GM19043 (cell line): ENCODE results near the gene FLT1.

Experiments
- ATAC-seq: cut with Tn5 transposase; IDR thresholded peaks from one replicate; pipeline ENCODE4 v1.9.1; 2021; ENCODE audit warnings: low read depth; ENCODE audit not compliant: unreplicated experiment

FLT1 gene, protein sequence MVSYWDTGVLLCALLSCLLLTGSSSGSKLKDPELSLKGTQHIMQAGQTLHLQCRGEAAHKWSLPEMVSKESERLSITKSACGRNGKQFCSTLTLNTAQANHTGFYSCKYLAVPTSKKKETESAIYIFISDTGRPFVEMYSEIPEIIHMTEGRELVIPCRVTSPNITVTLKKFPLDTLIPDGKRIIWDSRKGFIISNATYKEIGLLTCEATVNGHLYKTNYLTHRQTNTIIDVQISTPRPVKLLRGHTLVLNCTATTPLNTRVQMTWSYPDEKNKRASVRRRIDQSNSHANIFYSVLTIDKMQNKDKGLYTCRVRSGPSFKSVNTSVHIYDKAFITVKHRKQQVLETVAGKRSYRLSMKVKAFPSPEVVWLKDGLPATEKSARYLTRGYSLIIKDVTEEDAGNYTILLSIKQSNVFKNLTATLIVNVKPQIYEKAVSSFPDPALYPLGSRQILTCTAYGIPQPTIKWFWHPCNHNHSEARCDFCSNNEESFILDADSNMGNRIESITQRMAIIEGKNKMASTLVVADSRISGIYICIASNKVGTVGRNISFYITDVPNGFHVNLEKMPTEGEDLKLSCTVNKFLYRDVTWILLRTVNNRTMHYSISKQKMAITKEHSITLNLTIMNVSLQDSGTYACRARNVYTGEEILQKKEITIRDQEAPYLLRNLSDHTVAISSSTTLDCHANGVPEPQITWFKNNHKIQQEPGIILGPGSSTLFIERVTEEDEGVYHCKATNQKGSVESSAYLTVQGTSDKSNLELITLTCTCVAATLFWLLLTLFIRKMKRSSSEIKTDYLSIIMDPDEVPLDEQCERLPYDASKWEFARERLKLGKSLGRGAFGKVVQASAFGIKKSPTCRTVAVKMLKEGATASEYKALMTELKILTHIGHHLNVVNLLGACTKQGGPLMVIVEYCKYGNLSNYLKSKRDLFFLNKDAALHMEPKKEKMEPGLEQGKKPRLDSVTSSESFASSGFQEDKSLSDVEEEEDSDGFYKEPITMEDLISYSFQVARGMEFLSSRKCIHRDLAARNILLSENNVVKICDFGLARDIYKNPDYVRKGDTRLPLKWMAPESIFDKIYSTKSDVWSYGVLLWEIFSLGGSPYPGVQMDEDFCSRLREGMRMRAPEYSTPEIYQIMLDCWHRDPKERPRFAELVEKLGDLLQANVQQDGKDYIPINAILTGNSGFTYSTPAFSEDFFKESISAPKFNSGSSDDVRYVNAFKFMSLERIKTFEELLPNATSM (N-terminal part only)

DNA sequence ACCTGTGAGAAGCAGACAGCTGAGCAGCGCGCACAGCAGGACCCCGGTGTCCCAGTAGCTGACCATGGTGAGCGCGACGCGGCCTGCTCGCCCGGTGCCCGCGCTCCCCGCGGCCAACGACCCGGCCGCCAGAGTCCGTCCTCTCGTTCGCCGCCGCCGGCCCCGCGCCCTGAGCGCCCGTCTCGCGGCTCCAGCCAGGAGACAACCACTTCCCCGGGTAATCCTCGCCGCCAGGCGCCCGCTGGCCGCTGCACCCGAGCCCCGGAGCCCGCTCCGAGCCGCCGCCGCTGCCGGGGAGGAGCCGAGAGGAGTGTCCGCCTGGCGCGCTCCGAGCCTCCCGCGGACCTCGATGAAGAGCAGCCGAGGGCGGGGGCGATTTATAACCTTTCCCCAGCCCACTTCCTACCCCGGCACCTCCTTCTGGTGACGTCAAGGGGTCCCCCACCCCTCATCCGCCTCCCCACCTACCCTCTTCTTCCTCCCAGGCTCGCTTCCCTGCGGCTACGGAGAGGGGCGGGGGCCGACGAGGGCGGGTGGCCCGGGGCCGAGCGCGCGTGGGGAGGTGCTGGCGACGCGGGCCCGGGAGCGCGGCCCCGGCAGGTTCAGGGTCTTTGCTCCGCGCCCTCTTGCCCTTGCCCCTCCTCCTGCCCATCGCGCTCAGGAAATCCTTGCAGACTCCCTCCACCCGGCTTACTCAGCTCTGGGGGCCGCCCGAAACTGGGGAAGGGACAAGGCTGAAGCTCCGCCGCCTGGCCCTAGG, at the start of gene FLT1:
FLT1 (minus strand) TSS at position 351 of the 760 bp plus-strand sequence; CDS start at position 66, 285 bp downstream.
- ATAC-seq: no peak

DNA sequence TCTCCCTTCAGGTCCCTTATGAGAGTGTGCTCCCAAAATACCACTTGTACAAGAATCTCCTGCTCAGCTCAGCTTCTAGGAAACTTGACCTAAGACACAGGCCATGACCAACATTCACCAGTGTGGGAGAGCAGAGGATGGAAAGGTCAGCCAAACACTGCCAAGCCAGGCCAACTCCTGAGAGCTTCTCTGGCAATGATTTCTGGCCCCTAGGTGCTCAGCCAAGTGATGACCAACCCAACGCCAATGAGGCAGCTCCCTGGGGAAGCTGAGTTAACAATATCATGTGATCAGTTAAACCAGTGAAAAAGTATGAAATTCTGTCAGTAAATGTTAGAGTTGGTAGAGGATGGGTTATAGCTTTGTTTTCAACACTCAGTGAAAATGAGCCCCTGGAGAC, 49.1 kb upstream of the FLT1 start:
- ATAC-seq: no peak

DNA sequence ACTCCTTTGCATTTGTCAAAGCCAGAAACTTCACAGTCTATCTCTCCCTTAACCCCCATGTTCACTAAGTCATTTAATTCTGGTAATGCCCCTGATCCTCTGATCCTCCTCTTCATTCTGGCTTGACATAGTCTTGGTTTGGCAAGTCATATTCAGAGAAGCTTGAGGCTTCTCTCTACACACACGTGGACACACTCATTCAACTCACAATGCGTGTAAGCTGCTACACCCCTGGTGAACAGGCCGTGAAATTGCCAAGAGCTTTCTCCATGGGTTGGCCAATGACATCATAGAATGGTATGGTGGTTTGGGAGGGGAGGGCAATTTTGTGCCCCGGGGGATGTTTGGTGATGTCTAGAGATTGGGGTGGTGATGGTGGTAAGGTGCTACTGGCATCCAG, 47.9 kb upstream of the FLT1 start:
- ATAC-seq: no peak

DNA sequence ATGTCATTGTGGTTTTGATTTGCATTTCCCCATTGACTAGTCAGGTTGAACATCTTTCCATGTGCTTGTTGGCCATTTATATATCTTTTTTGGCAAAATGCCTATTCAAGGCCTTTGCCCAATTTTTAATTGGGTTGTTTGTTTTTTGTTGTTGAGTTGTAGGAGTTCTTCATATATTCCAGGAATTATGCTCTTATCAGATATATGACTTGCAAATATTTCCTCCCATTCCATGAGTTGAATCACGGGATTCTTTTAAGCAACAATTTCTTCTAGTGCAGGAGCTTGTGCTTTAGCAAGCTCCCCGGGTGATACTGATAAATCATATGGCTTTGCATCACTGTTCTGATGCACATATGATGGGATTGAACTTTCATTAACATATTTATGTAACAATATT, 47.0 kb upstream of the FLT1 start:
- no peak for ATAC-seq

DNA sequence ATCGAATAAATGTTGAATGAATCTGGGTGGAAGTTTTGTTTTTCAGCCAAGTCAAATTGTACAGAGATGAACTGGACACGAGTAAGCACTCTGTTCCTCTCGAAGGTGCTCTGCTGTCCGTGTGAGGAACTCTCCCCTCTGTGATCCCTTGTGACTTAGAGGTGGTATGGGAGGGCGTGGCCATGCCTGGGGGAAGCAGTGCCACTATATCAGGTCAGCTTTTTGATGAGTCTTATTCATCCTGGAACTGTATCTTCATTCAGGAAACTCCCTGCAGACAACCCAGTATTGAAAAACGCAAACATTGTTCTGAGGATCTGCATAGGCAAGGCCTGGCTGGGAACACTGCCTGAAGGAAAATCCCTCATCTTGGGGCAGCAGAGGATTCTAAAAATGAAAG, 45.7 kb upstream of the FLT1 start:
- no peak for ATAC-seq

DNA sequence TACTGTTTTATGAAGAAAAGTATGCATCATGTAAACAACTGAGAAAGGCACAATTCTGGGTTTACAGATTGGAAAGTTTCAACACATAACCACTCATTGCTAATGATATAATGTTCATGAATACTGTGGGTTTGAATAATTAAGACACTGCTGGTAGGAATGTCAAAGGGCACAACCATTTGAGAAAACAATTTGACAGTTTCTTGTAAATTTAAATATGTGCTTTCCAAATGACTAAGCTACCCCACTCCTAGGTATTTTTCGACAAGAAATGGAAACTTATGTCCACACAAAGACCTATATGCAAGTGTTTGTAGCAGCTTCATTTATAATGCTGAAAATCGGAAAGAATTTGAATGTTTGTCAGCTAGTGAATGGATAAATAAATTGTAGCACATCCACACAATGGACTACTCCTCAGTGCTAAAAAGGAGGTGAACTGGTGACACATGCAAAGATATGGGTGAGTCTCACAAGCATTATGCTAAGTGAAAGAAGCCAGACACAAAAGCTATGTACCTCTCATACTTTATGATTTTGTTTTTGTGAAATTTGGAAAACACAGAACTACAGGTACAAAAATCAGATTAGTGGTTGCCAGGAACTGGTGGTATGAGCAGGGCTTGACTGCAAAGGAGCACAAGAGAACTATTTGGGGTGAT, 44.8 kb upstream of the FLT1 start:
- ATAC-seq: no peak

DNA sequence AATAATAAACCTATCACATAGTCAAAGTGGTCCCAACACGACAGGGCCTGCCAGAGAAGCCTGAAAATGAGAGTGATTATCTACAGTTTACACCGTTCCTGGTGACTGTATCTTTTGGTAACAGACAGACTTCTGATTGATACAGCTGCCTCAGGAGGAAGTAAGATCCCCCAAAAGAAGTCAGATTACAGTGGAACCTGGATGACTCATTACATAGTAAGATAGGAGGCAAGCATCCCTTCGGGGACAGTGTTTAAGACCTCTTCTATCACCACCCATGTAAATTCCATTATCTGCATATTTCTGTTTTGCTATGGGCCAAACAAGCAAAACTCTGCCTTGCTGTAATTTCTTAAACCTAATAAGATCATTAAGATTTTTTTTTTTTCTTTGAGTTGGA, 44.0 kb upstream of the FLT1 start:
- no peak for ATAC-seq

DNA sequence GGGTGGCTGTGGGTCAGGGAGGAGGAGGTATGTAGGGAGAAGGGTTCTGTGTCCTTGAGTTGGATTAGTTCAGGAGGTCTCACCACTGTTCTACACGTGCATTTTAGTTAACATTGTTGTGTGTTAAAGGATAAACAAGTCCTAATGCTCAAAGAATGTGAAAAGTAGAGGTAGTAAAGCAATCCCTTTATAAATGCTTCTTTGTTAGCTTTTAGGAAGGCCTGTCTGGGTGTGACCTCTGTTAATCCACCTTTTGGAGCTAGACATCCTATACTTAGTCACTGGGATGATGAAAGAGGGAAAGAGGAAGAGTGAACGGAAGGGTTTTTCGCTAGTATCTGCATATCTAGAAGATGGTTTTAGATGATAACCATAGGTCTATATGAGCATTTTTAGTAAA, 42.2 kb upstream of the FLT1 start:
- no peak for ATAC-seq

DNA sequence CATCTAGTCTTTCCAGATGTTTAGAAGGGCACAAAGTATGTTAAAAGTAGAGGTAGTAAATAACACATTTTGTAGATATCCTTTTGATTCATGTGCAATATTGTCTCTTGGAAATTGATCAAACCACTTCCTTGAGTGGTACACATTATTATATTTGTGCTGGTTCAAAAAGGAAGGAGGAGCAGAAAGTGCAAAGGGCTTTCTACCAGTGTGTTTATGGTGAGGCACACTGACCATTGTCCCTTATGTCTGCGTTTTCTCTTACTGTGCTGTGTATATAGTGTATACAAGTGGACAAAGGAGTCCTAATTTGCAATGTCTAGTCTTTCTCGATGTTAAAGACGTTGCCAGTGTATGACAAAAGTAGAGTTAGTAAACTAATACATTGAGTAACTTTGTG, 41.4 kb upstream of the FLT1 start:
- no peak for ATAC-seq

DNA sequence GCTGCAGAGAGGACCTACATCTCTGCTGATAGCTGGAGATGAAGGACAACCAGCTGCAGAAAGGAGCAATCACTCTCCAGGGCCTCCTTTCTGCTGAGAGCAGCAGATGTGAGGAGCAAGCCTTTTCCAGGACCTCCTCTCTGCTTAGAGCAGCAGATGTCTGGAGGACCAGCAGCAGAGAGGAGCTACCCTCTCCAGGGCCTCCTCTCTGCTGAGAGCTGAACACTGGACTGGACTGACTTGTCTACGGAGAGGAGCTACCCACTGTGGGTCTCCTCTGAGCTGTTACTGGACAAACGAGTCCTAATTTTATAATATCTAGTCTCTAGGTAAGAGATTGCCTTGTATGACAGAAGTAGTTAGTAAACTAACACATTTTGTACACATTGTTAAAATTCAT, 40.8 kb upstream of the FLT1 start:
- ATAC-seq: no peak

DNA sequence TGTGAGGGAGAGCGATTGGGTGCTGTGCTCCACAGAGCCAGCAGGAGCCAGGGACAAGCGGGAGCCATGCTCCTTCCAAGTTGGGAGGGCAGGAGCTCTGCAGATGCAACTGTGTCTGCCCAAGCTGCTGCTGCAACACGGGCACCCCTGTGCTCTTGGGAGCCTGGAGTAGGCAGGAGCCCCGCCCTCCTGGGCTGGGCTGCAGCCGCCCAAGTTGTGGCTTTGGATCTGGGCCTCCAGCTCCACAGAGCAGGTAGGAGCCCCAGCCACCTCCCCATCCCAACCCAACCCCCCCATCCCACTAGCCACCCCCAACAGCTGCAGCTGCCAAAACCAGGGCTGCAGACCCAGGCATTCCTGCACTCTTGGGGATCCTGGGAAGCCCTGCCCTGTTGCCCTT, 39.9 kb upstream of the FLT1 start:
- ATAC-seq: no peak

DNA sequence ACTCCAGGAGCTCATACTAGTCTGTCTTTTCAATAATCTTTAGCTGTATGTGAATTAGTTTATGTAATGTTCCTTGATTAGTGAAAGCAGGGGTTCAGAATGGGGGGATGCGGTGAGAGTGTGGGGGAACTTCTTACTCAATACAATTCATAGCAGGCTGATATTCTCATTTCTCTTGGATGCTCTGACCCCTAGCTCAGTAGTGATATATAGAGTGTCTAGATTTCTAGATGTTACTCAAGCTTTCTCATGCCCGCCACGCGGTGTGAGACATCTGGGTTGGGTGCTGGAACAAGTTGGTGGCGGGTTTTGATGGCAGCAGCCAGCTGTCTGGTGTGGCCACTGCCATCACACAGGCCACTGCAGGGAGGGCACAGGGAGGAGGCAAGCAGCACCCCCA, 39.3 kb upstream of the FLT1 start:
- no peak for ATAC-seq

DNA sequence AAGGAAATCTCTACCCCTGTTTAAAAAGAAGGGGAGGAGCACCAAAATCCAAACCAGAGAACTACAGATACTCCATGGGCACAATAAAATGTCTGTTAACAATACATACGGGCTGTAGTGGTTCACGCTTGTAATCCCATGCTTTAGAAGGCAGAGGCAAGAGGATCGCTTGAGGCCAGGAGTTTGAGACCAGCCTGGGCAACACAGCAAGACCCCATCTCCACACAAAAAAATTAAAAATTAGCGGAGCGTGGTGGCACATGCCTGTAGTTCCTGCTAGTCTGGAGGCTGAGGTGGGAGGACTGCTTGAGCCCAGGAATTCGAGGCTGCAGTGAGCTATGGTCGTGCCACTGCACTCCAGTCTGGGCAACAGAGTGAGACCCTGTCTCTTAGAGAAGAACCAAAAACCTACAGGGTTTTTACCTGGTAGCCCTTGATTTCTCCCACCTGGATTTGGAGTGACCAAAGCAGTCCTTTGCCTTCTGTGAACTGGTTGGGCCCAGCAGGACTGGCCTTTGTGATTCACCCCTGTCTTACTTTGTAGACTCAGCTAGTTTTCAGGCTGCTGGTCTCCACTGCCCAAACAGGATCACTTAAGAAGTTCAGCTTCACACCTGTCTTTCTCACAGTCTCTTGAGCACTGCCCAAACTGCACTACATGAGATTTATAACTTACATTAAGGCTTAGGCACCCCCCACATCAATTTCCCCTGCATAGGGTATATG, 38.7 kb upstream of the FLT1 start:
- no peak for ATAC-seq

DNA sequence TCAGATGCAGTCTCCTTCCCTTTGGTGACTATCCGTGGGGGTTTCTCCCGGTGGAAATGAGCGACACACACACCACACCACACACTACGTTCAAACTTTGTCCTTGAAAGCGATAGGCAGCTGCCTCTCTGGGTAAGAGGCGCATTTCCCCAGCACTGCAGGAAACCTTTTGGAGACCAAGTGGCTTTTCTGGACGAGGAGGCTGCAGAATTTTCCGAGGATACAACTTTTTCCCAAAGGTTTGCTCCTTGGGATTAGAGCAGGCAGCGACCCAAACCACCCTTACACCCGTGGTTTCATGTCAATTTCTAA, 38.2 kb upstream of the FLT1 start:
- ATAC-seq: no peak

DNA sequence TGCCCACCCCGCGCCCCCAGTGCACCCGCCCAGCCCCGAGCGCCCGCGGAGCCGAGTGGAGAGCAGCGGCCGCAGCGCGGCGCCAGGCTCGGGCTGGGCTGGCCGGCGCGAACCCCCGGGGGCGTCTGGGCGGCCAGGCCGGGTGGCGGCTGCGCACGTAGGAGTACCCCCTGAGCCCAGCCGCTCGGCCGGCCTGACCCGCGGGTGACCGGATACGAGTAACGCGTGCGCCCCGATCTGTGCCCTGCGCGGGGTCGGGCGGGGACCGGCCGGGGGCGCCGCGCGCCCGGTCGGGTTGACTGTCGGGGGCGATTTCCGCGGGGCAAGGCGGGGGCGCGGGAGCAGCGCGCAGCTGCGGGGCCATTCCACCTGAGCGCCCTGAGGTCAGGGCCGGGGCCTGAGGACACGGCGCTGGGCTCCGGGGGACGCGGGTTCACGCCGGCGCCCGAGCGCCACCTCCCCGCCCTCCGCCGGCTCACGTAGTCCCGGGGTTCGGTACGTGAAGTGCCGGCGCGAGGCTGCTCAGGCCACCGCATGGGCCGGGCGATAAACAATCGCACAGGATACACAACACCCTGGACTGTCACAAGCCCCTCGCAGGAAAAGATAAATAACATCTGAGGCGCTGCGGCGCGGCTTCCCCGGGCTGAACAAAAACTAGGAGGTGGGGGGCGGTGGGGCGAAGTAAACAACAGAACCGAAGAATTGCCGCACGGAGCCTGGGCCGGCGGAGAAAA, 37.6 kb upstream of the FLT1 start:
- ATAC-seq: no peak

DNA sequence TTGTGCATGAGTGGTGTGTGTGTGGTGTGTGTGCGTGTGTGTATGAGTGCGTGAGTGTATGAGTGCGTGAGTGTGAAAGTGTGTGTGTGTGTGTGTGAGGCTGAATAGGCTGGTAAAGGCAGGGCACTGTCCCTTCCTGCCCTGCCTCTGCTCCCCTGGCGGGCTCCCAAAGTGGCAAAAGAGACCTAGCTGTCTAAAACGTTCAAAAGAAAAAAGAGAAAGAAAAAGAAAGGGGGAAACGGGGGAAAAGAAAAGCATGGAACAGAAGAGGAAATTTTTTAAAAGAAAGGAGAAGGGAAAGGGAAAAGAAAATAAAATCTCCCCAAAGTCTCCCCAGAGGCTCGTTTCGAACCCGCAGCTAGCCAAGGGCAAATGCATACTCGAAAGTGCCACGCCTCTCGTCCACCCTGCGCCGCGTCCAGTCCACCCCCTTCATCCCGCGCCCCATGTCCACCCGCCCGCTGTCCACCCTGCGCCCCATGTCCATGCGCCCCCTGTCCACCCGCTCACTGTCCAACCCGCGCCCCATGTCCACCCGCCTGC, 37.0 kb upstream of the FLT1 start:
- ATAC-seq: no peak

DNA sequence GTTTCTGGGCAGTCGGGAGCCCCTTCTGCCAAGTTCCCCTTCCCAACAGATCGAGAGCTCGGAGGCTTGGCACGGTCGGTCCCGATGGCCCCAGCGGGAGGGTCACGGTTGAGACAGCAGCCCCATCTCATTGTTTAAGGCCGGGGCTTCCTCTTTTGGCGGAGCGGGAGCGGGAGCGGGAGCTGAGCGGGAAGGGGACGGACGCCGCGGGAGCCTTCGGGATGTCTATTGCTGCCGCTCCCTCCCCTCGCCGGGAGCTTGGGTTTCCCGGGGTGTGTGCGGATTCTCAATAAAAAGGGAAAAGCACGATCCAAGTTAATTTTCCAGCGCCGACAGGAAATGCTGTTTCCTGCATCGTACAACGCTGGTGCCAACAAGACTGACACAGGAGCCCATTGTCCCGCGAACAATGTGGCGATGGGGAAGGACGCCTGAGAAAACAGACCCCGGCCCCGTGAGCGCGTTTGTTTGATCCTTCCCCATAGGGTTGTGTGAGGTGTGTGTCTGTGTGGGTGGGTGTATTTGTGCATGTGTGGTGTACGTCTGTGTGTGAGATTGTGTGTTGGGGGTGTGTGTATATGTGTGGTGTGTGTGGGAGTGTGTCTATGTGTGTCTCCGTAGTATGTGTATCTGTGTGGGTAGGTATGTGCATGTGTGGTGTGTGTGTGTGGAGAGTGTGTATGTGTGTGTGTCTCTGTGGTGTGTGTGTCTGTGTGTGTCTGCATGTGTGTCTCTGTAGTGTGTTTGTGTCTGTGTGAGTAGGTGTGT, 36.3 kb upstream of the FLT1 start:
- no peak for ATAC-seq

DNA sequence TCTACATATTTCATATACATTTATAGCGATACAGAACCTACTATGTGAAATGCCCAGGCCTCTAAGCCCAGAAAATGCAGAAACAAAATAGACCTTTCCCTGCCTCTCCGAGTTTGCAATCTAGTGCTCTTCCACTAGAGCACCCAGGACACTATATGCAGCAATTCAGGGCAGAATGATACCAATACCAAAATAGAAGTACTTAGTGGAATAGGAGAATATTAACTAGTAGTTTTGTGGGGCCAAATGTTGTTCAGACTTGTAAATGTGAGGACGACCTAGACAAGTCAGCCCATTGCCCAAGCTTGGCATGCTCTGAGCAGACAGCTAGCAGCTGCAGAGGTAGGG, 35.8 kb upstream of the FLT1 start:
- no peak for ATAC-seq
